HG02885 (cell line): ENCODE measurements around the gene TAP2.
"Not testable (repeated sequence)": the region's sequence is repeated elsewhere in the genome, so short reads cannot be mapped to it uniquely, and the experiment has no call there.

Experiments used
- ATAC-seq: cut with Tn5 transposase; IDR thresholded peaks from one replicate; pipeline ENCODE4 v1.9.1; 2021; ENCODE audit warnings: mild to moderate bottlenecking; ENCODE audit not compliant: unreplicated experiment, poor library complexity

The TAP2 gene

GRCh38 chr6:32836873-32837272 lies 1.7 kb downstream of the TAP2 start:
- no peak for ATAC-seq

- ATAC-seq: no peak
Observed at GRCh38 chr6:32835167-32835893, 3.2 kb downstream of the TAP2 start.

GRCh38 chr6:32833664-32834063 lies 4.9 kb downstream of the TAP2 start:
- ATAC-seq: no peak

- ATAC-seq: no peak
Observed at GRCh38 chr6:32832535-32832934, 6.0 kb downstream of the TAP2 start.

- ATAC-seq: no peak
Observed at GRCh38 chr6:32830936-32831335, 7.6 kb downstream of the TAP2 start.

GRCh38 chr6:32830017-32830416 lies 8.5 kb downstream of the TAP2 start:
- no peak for ATAC-seq

GRCh38 chr6:32829495-32829894 lies 9.0 kb downstream of the TAP2 start:
- no peak for ATAC-seq

GRCh38 chr6:32827025-32827424 lies 11.5 kb downstream of the TAP2 start:
- no peak for ATAC-seq

- no peak for ATAC-seq
Observed at GRCh38 chr6:32825966-32826365, 12.6 kb downstream of the TAP2 start.

- ATAC-seq: no peak
Observed at GRCh38 chr6:32819729-32820128, 18.8 kb downstream of the TAP2 start.

GRCh38 chr6:32818867-32819266 lies 19.7 kb downstream of the TAP2 start:
- no peak for ATAC-seq

GRCh38 chr6:32816746-32817204 lies 21.8 kb downstream of the TAP2 start, which contains the start of gene HLA-DOB:
Gene HLA-DOB (minus strand): TSS chr6:32817002. CDS start chr6:32816951, 51 bp downstream.
- peak; percentile 69 for ATAC-seq

- ATAC-seq: peak; percentile 46
Observed at GRCh38 chr6:32815996-32816395, 22.5 kb downstream of the TAP2 start.

GRCh38 chr6:32815115-32815514 lies 23.4 kb downstream of the TAP2 start:
- ATAC-seq: no peak

- no peak for ATAC-seq
Observed at GRCh38 chr6:32814145-32814544, 24.4 kb downstream of the TAP2 start.

- no peak for ATAC-seq
Observed at GRCh38 chr6:32809171-32809570, 29.4 kb downstream of the TAP2 start.

- ATAC-seq: no peak
Observed at GRCh38 chr6:32807020-32807580, 31.4 kb downstream of the TAP2 start.

- not testable (repeated sequence) for ATAC-seq
Observed at GRCh38 chr6:32805404-32805803, 33.1 kb downstream of the TAP2 start.

GRCh38 chr6:32803416-32803815 lies 35.1 kb downstream of the TAP2 start:
- no peak for ATAC-seq

- ATAC-seq: no peak
Observed at GRCh38 chr6:32799740-32800139, 38.8 kb downstream of the TAP2 start.

- no peak for ATAC-seq
Observed at GRCh38 chr6:32799168-32799567, 39.4 kb downstream of the TAP2 start.
